A549 (cell line): ENCODE data around the gene GFER. TPM values are rescaled to one million over a fixed set of nuclear protein-coding genes. Genes with fewer than 3 reads are reported as not detected.

Experiments
- ATAC-seq, 2 experiments: fragments of 200-7000 bp in 1 of 2; fragments of >200 bp in 1 of 2; cut with Nextera tagmentation in 1 of 2; cut with Tn5 transposase in 1 of 2; 3 replicates each; pipeline versions ENCODE4 v1.8.0 to v1.9.1; 2018 to 2020; ENCODE audit warnings: mild to moderate bottlenecking in 1 of 2, moderate library complexity in 1 of 2
- CTCF ChIA-PET: fragments of 300-600 bp; sonication (Branson Sonifier 250); formaldehyde crosslinking; extraction: SDS; loops from one replicate; lab custom pipeline; 2021; ENCODE audit warnings: antibody characterized with exemption, inconsistent platforms; lab: Yijun Ruan, JAX
- POLR2A ChIA-PET: fragments of 350-600 bp; formaldehyde crosslinking; extraction: SDS; loops from one replicate; lab custom pipeline; 2021; ENCODE audit warnings: antibody characterized with exemption, inconsistent platforms; lab: Yijun Ruan, JAX
- DNase-seq, 2 experiments: peaks; one replicate each; pipeline versions ENCODE4 v3.0.0 to v3.0.0-alpha.2; 2011 to 2016; ENCODE audit warnings: low read depth in 1 of 2, low spot score in 1 of 2
- FAIRE-seq: peaks from 2 replicates; lab custom pipeline; 2011; peaks lifted over from hg19 to GRCh38; lab: Jason Lieb, UNC
- H3K27ac ChIP-seq, 2 experiments: fragments of >200 bp; sonication (Bioruptor Twin); formaldehyde crosslinking; 3 replicates each; pipeline ENCODE4 v1.5.1; 2016 to 2017
- H3K4me1 ChIP-seq: fragments of >200 bp; sonication (Bioruptor Twin); formaldehyde crosslinking; 3 replicates; pipeline ENCODE4 v1.6.1; 2016
- H3K4me2 ChIP-seq: fragments of >200 bp; sonication (Bioruptor Twin); formaldehyde crosslinking; 3 replicates; pipeline ENCODE4 v1.6.1; 2016
- H3K4me3 ChIP-seq: fragments of >200 bp; sonication (Bioruptor Twin); formaldehyde crosslinking; 3 replicates; pipeline ENCODE4 v1.5.1; 2016
- H3K9me3 ChIP-seq: fragments of >200 bp; sonication (Bioruptor Twin); formaldehyde crosslinking; 3 replicates; pipeline ENCODE4 v1.6.1; 2016
- ATOH8 ChIP-seq: fragments of 250-450 bp; sonication (Bioruptor Pico); IDR thresholded peaks from 2 replicates; pipeline ENCODE4 v1.5.0; 2020; ENCODE audit warnings: low read depth, mild to moderate bottlenecking, moderate library complexity
- BHLHE40 ChIP-seq: IDR thresholded peaks from 2 replicates; pipeline ENCODE4 v1.6.1; 2012; ENCODE audit warnings: low read depth, low read length, inconsistent platforms
- CEBPB ChIP-seq, 2 experiments: fragments of >200 bp in 1 of 2; sonication (Bioruptor Twin) in 1 of 2; formaldehyde crosslinking in 1 of 2; IDR thresholded peaks; 2 replicates each; pipeline ENCODE4 v1.6.1; 2012 to 2016
- CHD2 ChIP-seq: fragments of 150-350 bp; IDR thresholded peaks from 2 replicates; pipeline ENCODE4 v1.6.1; 2014; ENCODE audit warnings: low read length; ENCODE audit not compliant: partially characterized antibody
- CHD4 ChIP-seq: fragments of 200-600 bp; sonication (generic); IDR thresholded peaks from 2 replicates; pipeline ENCODE4 v1.6.1; 2016; ENCODE audit warnings: antibody characterized with exemption, mild to moderate bottlenecking, borderline replicate concordance
- CTCF ChIP-seq: fragments of >200 bp; sonication (Bioruptor Twin); formaldehyde crosslinking; IDR thresholded peaks from 3 replicates; pipeline ENCODE4 v1.5.1; 2016
- E2F6 ChIP-seq: IDR thresholded peaks from 2 replicates; pipeline ENCODE4 v1.6.1; 2012; ENCODE audit warnings: low read depth, borderline replicate concordance
- EHMT2 ChIP-seq: fragments of 200-600 bp; sonication (generic); IDR thresholded peaks from 2 replicates; pipeline ENCODE4 v1.6.1; 2016; ENCODE audit warnings: antibody characterized with exemption, low read depth, mild to moderate bottlenecking, moderate library complexity
- FOXS1 ChIP-seq: fragments of 250-450 bp; sonication (Bioruptor Pico); IDR thresholded peaks from 2 replicates; pipeline ENCODE4 v1.5.0; 2020; ENCODE audit warnings: mild to moderate bottlenecking, moderate library complexity
- GATA3 ChIP-seq: IDR thresholded peaks from 2 replicates; pipeline ENCODE4 v1.6.1; 2012; ENCODE audit warnings: borderline replicate concordance
- HES2 ChIP-seq: fragments of >200 bp; sonication (Bioruptor Twin); formaldehyde crosslinking; IDR thresholded peaks from 2 replicates; pipeline ENCODE4 v1.6.1; 2016
- HEYL ChIP-seq: fragments of 250-450 bp; sonication (Bioruptor Pico); IDR thresholded peaks from 2 replicates; pipeline ENCODE4 v1.8.0; 2021; ENCODE audit warnings: mild to moderate bottlenecking, moderate library complexity
- HOXB13 ChIP-seq: fragments of 250-450 bp; sonication (Bioruptor Pico); IDR thresholded peaks from 2 replicates; pipeline ENCODE4 v1.5.0; 2020; ENCODE audit warnings: low read depth, mild to moderate bottlenecking, moderate library complexity
- JUNB ChIP-seq: fragments of >200 bp; sonication (Bioruptor Twin); formaldehyde crosslinking; IDR thresholded peaks from 2 replicates; pipeline ENCODE4 v1.6.1; 2016
- KDM1A ChIP-seq: fragments of 200-600 bp; sonication (generic); IDR thresholded peaks from 2 replicates; pipeline ENCODE4 v1.6.1; 2016; ENCODE audit warnings: low read depth, mild to moderate bottlenecking
- MAX ChIP-seq: IDR thresholded peaks from 2 replicates; pipeline ENCODE4 v1.6.1; 2012
- MYC ChIP-seq: IDR thresholded peaks from 2 replicates; pipeline ENCODE4 v1.6.1; 2012; ENCODE audit warnings: mild to moderate bottlenecking, inconsistent platforms, low read length, improper control_type of control experiment, borderline replicate concordance
- NR3C1 ChIP-seq: fragments of >200 bp; sonication (Bioruptor Twin); formaldehyde crosslinking; IDR thresholded peaks from 3 replicates; pipeline ENCODE4 v1.6.1; 2017
- PBX3 ChIP-seq: IDR thresholded peaks from 2 replicates; pipeline ENCODE4 v1.6.1; 2012
- POLR2AphosphoS2 ChIP-seq: conservative IDR thresholded peaks from 2 replicates; pipeline ENCODE4 v1.6.1; 2012; ENCODE audit warnings: low read length, improper control_type of control experiment, inconsistent platforms
- RARB ChIP-seq: fragments of 250-450 bp; sonication (Bioruptor Pico); IDR thresholded peaks from 2 replicates; pipeline ENCODE4 v1.8.0; 2021; ENCODE audit warnings: mild to moderate bottlenecking, moderate library complexity
- RCOR1 ChIP-seq: fragments of 150-350 bp; IDR thresholded peaks from 2 replicates; pipeline ENCODE4 v1.6.1; 2014; ENCODE audit warnings: antibody characterized with exemption, low read length, low read depth
- SREBF2 ChIP-seq: fragments of 450-650 bp; IDR thresholded peaks from 2 replicates; pipeline ENCODE4 v1.6.1; 2014; ENCODE audit warnings: mild to moderate bottlenecking, moderate library complexity
- ZC3H11A ChIP-seq: fragments of 450-650 bp; IDR thresholded peaks from 2 replicates; pipeline ENCODE4 v1.6.1; 2014; ENCODE audit warnings: antibody characterized with exemption, mild to moderate bottlenecking
- ZFP36 ChIP-seq: fragments of 450-650 bp; IDR thresholded peaks from 2 replicates; pipeline ENCODE4 v1.6.1; 2014; ENCODE audit warnings: borderline replicate concordance; ENCODE audit not compliant: partially characterized antibody
- ZNF302 ChIP-seq: fragments of 250-450 bp; sonication (Bioruptor Pico); IDR thresholded peaks from 2 replicates; pipeline ENCODE4 v1.9.0; 2021; ENCODE audit warnings: inconsistent platforms, mild to moderate bottlenecking, moderate library complexity
- ZSCAN20 ChIP-seq: fragments of 250-450 bp; sonication (Bioruptor Pico); IDR thresholded peaks from 2 replicates; pipeline ENCODE4 v1.8.0; 2022; ENCODE audit warnings: mild to moderate bottlenecking, moderate library complexity
- WGBS: methylation state at CpG from one replicate; pipeline ENCODE4 v1.1.6; 2017; ENCODE audit errors: missing lambda C conversion rate; 5-methylcytosine and 5-hydroxymethylcytosine counted together
- polyA plus RNA-seq, 4 experiments: library from polyadenylated mRNA; depleted of rRNA in 3 of 4; stranded (reverse); fragments of >200 nt; fragmentation: RNase III in 1 of 4; extraction: RNeasy Plus Mini Kit Qiagen cat#74134 plus additional on column Dnase treatment in 1 of 4; gene quantifications; 2 replicates in 3 of 4; 3 replicates in 1 of 4; pipeline ENCODE4 v1.2.3, GENCODE V29; 2011 to 2017

GFER gene
- polyA plus RNA-seq, 2 of the 4 experiments (the other 2 are of a cell fraction) = 12.9 to 33.9 TPM

- no peak overlapping the region for H3K27ac ChIP-seq
- no peak overlapping the region for H3K4me3 ChIP-seq
- ChIA-PET POLR2A (interaction anchor here (1.3 kb wide), 1 partner anchor 19 kb away, joined by 6 read pairs; the partner anchor contains the start of gene RPS2), CTCF (interaction anchor here (0.8 to 2.5 kb wide), 10 partner anchors 9 to 82 kb away, joined by 3 to 11 read pairs (median 4); partner anchors contain the start of genes NDUFB10 and RPL3L)
- no peak for FAIRE-seq
- H3K4me1 ChIP-seq = peaks cover 19% of the 10 kb centered on the region
- H3K4me2 ChIP-seq = no peak overlapping the region
- no peaks in the 10 kb centered on the region for H3K9me3 ChIP-seq
- no peak for DNase-seq
- no peak for TF ChIP-seq SREBF2
- no peak for TF ChIP-seq MAX
- no peak for TF ChIP-seq JUNB
- no peak for TF ChIP-seq CHD2
- no peak for TF ChIP-seq E2F6
- TF ChIP-seq KDM1A = no peak
- no peak for TF ChIP-seq ZC3H11A
- TF ChIP-seq MYC = no peak
- TF ChIP-seq BHLHE40 = no peak
- no peak for TF ChIP-seq GATA3
- no peak for TF ChIP-seq CHD4
- no peak for TF ChIP-seq CEBPB (IDR thresholded peaks at IDR 0.05)
- TF ChIP-seq ZSCAN20 (CRISPR knock-in tag) = no peak
- TF ChIP-seq NR3C1 = no peak
- TF ChIP-seq FOXS1 = no peak
- TF ChIP-seq HEYL (CRISPR knock-in tag) = no peak
- 79% methylated on average over 19 of the region's 19 CpGs for WGBS
- ATAC-seq = no peak
Measured at GRCh38 chr16:1945559-1946391, 38.2 kb upstream of the GFER start.

- Histone ChIP-seq H3K4me2 (no peak overlapping the region), H3K27ac (no peak overlapping the region), H3K4me3 (no peak overlapping the region), H3K4me1 (peaks cover 11% of the 10 kb centered on the region)
- POLR2A ChIA-PET = interaction anchor here (1.3 kb wide), 1 partner anchor 18 kb away, joined by 6 read pairs; the partner anchor contains the start of gene RPS2
- FAIRE-seq (no peak), ATAC-seq (no peak)
- 92% methylated on average over 19 of the region's 38 CpGs for WGBS
- TF ChIP-seq PBX3 = no peak
- TF ChIP-seq RCOR1 = no peak
- no peak for TF ChIP-seq POLR2AphosphoS2
- TF ChIP-seq NR3C1 = no peak
- no peak for TF ChIP-seq ZFP36
- TF ChIP-seq, all 56 proteins: peak for 0
- DNase-seq = no peak
- no peaks in the 10 kb centered on the region for H3K9me3 ChIP-seq
- CTCF ChIA-PET = interaction anchor here (0.8 to 2.5 kb wide), 8 partner anchors 8 to 83 kb away, joined by 3 to 11 read pairs (median 3); partner anchors contain the start of genes NDUFB10 and RPL3L
Measured at GRCh38 chr16:1946495-1947368, 37.3 kb upstream of the GFER start.

GRCh38 chr16:1947369-1947670 lies 36.7 kb upstream of the GFER start:
- Histone ChIP-seq H3K4me3 (no peak overlapping the region), H3K9me3 (no peaks in the 10 kb centered on the region), H3K4me2 (no peak overlapping the region), H3K4me1 (peaks cover 5% of the 10 kb centered on the region), H3K27ac (no peak overlapping the region)
- ChIA-PET POLR2A (no interaction called here), CTCF (interaction anchor here (1.2 to 2.5 kb wide), 4 partner anchors 10 to 82 kb away, joined by 4 to 11 read pairs (median 8); no protein-coding TSS in a partner anchor)
- 88% methylated on average over 9 of the region's 9 CpGs for WGBS
- no peak for FAIRE-seq
- ATAC-seq = no peak
- no peak for DNase-seq
- no peak for TF ChIP-seq RARB (CRISPR knock-in tag)
- no peak for TF ChIP-seq ZNF302 (CRISPR knock-in tag)
- no peak for TF ChIP-seq HOXB13
- TF ChIP-seq MAX = no peak
- TF ChIP-seq EHMT2 = no peak
- no peak for TF ChIP-seq PBX3
- TF ChIP-seq HES2 = no peak
- no peak for TF ChIP-seq CTCF
- TF ChIP-seq ATOH8 = no peak
